Measurements from ENCODE around the gene LRPAP1. TPM values are rescaled to one million over a fixed set of nuclear protein-coding genes. Genes with fewer than 3 reads are reported as not detected.

The LRPAP1 gene
- total RNA-seq, 1 experiment from 2014 or later = 109 TPM

DNA sequence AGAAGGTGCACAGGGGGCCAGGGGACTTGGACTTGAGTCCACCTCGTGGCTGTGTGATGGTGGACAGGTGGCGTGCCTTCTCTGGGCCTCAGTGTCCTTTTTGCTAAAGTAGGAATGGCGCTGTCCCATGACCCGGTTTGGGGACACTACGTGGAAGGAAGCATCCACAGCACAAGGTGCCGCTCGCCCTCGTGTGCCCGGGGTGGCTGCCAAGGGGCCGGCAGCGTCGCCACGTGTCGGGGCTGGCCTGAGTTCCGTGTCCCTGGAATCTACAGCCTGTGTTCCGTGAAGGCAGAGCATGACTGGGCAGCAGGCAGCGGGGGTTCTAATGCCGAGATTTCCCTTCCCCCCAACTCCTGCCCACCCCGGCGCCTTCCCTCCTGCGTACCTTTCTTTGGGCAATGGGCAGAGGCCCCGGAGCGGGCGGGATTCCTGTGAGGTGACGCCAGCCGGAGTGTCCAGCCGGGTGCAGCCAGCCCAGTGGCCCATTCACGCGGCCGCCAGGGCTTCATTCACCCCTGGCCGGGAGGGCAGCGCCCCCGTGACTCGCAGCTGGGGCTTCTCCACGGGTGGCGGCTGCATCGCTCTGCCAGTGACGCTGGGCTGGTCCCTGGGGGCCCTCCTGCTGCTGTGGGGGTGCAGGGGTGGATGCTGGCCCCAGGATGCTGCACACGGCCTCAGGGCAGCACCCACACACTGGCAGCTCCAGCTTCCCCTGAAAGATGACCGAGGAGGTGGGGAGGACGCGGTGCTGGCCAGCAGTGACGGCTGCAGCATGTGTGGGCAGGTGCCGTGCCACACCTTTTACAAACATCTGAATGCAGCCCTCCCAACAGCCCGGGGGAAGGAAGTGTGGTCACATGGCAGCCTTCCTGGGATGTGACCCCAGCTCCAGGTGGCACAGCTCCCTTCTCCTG is 47.9 kb downstream of the LRPAP1 start:
- no peaks in the 10 kb centered on the region for H3K27me3 ChIP-seq (ENCODE audit: insufficient read depth, low read length)
- DNase-seq (ENCODE audit: low read depth, low spot score) (peak; percentile 7), ATAC-seq (peak; percentile 41)
- peak overlapping the region; percentile 26 to 49 for H3K4me3 ChIP-seq (replicated peaks in 1 of 2; ENCODE audit: low read depth in 1 of 2, low read length in 2 of 2)
- ChIA-PET POLR2A (no interaction called here), RAD21 (ENCODE audit: low non-redundant PET in 1 of 2, low total read pairs in 2 of 2, uncharacterized antibody in 2 of 2, unreplicated experiment in 2 of 2) (no interaction called here), CTCF (no interaction called here)
- no TSS peak for BruUV-seq (replicated peaks)
- no peaks in the 10 kb centered on the region for H3K9me2 ChIP-seq (ENCODE audit: insufficient read depth)
- H3K27ac ChIP-seq (ENCODE audit: low read depth, low read length) = peak overlapping the region; percentile 56; the same call in 1 of the 2 replicates
- intact Hi-C loops (cut with micrococcal nuclease) = no loop called here
- H3K4me1 ChIP-seq (ENCODE audit: control insufficient read depth in 1 of 2, insufficient read depth in 2 of 2, low read length in 2 of 2) = peaks cover 21 to 32% of the 10 kb centered on the region in 2 experiments
- H3K4me2 ChIP-seq (ENCODE audit: low read length) = peak overlapping the region; percentile 91
- H4K20me1 ChIP-seq (ENCODE audit: insufficient read depth) = no peaks in the 10 kb centered on the region
- H2AFZ ChIP-seq (ENCODE audit: low read depth, low read length, poor library complexity, severe bottlenecking) = no peak overlapping the region
- no peaks in the 10 kb centered on the region for H3K36me3 ChIP-seq (ENCODE audit: control insufficient read depth in 1 of 2, insufficient read depth in 2 of 2, low read length in 2 of 2)
- TF ChIP-seq, protein P1, sequence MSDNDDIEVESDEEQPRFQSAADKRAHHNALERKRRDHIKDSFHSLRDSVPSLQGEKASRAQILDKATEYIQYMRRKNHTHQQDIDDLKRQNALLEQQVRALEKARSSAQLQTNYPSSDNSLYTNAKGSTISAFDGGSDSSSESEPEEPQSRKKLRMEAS (IDR thresholded peaks at IDR 0.05) = no peak; the same call in none of the 2 replicates
- 0 out of 2 replicates have a peak, but pooled peaks have one; percentile 38 for TF ChIP-seq EGR1 (IDR thresholded peaks at IDR 0.05; ENCODE audit: low read depth)
- no peaks in the 10 kb centered on the region for H3K79me2 ChIP-seq (ENCODE audit: insufficient read depth, low read length)
- H3K9me3 ChIP-seq (ENCODE audit: control insufficient read depth in 1 of 2, insufficient read depth in 1 of 2, low read depth in 1 of 2, low read length in 2 of 2) = no peaks in the 10 kb centered on the region
- peak overlapping the region; percentile 32; the same call in 1 of the 2 replicates for H3K9ac ChIP-seq (ENCODE audit: low read length)

DNA sequence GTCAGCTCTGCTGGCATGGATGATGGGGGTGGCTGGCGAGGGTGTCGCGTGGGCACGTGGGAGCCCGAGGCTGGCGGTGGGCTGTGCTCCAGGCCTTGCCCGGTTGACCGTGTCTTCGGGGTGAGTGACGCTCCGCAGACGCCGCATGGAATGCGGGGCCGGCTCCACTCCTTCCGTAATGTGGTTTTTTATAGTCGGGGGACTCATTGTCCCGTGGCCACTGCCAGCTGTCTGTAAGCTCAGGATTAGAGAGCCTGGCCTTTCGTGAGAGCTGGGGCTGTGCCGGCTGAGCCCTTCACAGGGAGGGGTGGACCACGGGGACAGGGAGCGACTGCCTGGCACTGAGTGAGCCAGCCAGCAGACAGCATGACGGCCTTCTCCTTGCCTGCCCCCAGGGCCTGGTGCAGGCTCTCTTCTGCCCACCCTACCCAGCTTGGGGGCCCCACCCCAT is 48.7 kb downstream of the LRPAP1 start:
- Histone ChIP-seq H3K4me2 (ENCODE audit: low read length) (no peak overlapping the region), H3K27me3 (ENCODE audit: insufficient read depth, low read length) (no peaks in the 10 kb centered on the region), H3K9me2 (ENCODE audit: insufficient read depth) (no peaks in the 10 kb centered on the region), H3K9ac (ENCODE audit: low read length) (no peak overlapping the region), H3K79me2 (ENCODE audit: insufficient read depth, low read length) (no peaks in the 10 kb centered on the region), H3K4me1 (ENCODE audit: control insufficient read depth in 1 of 2, insufficient read depth in 2 of 2, low read length in 2 of 2) (peaks cover 21 to 32% of the 10 kb centered on the region in 2 experiments), H3K36me3 (ENCODE audit: control insufficient read depth in 1 of 2, insufficient read depth in 2 of 2, low read length in 2 of 2) (no peaks in the 10 kb centered on the region), H3K4me3 (replicated peaks in 1 of 2; ENCODE audit: low read depth in 1 of 2, low read length in 2 of 2) (no peak overlapping the region), H4K20me1 (ENCODE audit: insufficient read depth) (no peaks in the 10 kb centered on the region), H3K27ac (ENCODE audit: low read depth, low read length) (no peak overlapping the region), H3K9me3 (ENCODE audit: control insufficient read depth in 1 of 2, insufficient read depth in 1 of 2, low read depth in 1 of 2, low read length in 2 of 2) (no peaks in the 10 kb centered on the region), H2AFZ (ENCODE audit: low read depth, low read length, poor library complexity, severe bottlenecking) (no peak overlapping the region)
- ChIA-PET POLR2A (no interaction called here), CTCF (no interaction called here), RAD21 (ENCODE audit: low non-redundant PET in 1 of 2, low total read pairs in 2 of 2, uncharacterized antibody in 2 of 2, unreplicated experiment in 2 of 2) (no interaction called here)
- intact Hi-C loops (cut with micrococcal nuclease) = no loop called here
- no peak for DNase-seq (ENCODE audit: low read depth, low spot score)
- no TSS peak for BruUV-seq (replicated peaks)
- ATAC-seq = no peak
- TF ChIP-seq SIN3A (IDR thresholded peaks at IDR 0.05; ENCODE audit: low read depth) = no peak
- TF ChIP-seq FOSL1 (IDR thresholded peaks at IDR 0.05; ENCODE audit: low read depth) = no peak
- no peak for TF ChIP-seq ZNF274 (IDR thresholded peaks at IDR 0.05; ENCODE audit: low read depth, low read length)
- no peak for TF ChIP-seq RAD21 (IDR thresholded peaks at IDR 0.05; ENCODE audit: low read depth)
- no peak for TF ChIP-seq TCF7L2 (IDR thresholded peaks at IDR 0.05; ENCODE audit: borderline replicate concordance, extremely low read depth, insufficient read depth, insufficient read length)
- TF ChIP-seq, protein P2, sequence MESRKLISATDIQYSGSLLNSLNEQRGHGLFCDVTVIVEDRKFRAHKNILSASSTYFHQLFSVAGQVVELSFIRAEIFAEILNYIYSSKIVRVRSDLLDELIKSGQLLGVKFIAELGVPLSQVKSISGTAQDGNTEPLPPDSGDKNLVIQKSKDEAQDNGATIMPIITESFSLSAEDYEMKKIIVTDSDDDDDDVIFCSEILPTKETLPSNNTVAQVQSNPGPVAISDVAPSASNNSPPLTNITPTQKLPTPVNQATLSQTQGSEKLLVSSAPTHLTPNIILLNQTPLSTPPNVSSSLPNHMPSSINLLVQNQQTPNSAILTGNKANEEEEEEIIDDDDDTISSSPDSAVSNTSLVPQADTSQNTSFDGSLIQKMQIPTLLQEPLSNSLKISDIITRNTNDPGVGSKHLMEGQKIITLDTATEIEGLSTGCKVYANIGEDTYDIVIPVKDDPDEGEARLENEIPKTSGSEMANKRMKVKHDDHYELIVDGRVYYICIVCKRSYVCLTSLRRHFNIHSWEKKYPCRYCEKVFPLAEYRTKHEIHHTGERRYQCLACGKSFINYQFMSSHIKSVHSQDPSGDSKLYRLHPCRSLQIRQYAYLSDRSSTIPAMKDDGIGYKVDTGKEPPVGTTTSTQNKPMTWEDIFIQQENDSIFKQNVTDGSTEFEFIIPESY (IDR thresholded peaks at IDR 0.05; ENCODE audit: extremely low read depth, insufficient replicate concordance, low read length) = no peak
- TF ChIP-seq POLR2AphosphoS5 (IDR thresholded peaks at IDR 0.05; ENCODE audit: low read depth, low read length) = no peak
- TF ChIP-seq EZH2 (IDR thresholded peaks at IDR 0.05) = no peak
- no peak for TF ChIP-seq SP1 (IDR thresholded peaks at IDR 0.05; ENCODE audit: low read depth)
- TF ChIP-seq, protein P3, sequence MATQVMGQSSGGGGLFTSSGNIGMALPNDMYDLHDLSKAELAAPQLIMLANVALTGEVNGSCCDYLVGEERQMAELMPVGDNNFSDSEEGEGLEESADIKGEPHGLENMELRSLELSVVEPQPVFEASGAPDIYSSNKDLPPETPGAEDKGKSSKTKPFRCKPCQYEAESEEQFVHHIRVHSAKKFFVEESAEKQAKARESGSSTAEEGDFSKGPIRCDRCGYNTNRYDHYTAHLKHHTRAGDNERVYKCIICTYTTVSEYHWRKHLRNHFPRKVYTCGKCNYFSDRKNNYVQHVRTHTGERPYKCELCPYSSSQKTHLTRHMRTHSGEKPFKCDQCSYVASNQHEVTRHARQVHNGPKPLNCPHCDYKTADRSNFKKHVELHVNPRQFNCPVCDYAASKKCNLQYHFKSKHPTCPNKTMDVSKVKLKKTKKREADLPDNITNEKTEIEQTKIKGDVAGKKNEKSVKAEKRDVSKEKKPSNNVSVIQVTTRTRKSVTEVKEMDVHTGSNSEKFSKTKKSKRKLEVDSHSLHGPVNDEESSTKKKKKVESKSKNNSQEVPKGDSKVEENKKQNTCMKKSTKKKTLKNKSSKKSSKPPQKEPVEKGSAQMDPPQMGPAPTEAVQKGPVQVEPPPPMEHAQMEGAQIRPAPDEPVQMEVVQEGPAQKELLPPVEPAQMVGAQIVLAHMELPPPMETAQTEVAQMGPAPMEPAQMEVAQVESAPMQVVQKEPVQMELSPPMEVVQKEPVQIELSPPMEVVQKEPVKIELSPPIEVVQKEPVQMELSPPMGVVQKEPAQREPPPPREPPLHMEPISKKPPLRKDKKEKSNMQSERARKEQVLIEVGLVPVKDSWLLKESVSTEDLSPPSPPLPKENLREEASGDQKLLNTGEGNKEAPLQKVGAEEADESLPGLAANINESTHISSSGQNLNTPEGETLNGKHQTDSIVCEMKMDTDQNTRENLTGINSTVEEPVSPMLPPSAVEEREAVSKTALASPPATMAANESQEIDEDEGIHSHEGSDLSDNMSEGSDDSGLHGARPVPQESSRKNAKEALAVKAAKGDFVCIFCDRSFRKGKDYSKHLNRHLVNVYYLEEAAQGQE (IDR thresholded peaks at IDR 0.05; ENCODE audit: low read depth) = no peak
- TF ChIP-seq EGR1 (IDR thresholded peaks at IDR 0.05; ENCODE audit: low read depth) = no peak
- TF ChIP-seq, protein P1 (IDR thresholded peaks at IDR 0.05) = no peak

Measured in HCT116 (cell line).